Adrenal gland (tissue), 5 donors: ENCODE data around the gene UBASH3B.

Experiments used
- CTCF ChIP-seq, 6 experiments: fragments of 450-650 bp in 4 of 6; fragments of 200-600 bp in 2 of 6; sonication (generic) in 1 of 6; IDR thresholded peaks; 1 replicate in 5 of 6; 2 replicates in 1 of 6; pipeline versions ENCODE4 v1.5.1 to v1.8.0; 2016 to 2021; ENCODE audit warnings: antibody characterized with exemption in 6 of 6, mild to moderate bottlenecking in 2 of 6, moderate library complexity in 1 of 6
- POLR2A ChIP-seq, 2 donors: fragments of 450-650 bp; IDR thresholded peaks; one replicate each; pipeline ENCODE4 v1.6.1; 2017; ENCODE audit warnings: antibody characterized with exemption in 2 of 2, mild to moderate bottlenecking in 2 of 2, moderate library complexity in 1 of 2
- donor health status: DM: no; HTN: no; CAD: no.

GRCh38 chr11:122853971-122854446 lies 198.5 kb downstream of the UBASH3B start:
- TF ChIP-seq CTCF (IDR thresholded peaks at IDR 0.05) (peak; percentile 74 to 82 (median 80)), POLR2A (IDR thresholded peaks at IDR 0.05) (no peak)
